Inflammatory macrophage treated with lipopolysaccharide for 1 hour (primary cell): ENCODE measurements around the gene FBN1.

ENCODE experiments used
- DNase-seq, 2 donors: peaks; one replicate each; pipeline ENCODE4 v3.0.0-alpha.2; 2020 to 2022

The FBN1 gene

DNA sequence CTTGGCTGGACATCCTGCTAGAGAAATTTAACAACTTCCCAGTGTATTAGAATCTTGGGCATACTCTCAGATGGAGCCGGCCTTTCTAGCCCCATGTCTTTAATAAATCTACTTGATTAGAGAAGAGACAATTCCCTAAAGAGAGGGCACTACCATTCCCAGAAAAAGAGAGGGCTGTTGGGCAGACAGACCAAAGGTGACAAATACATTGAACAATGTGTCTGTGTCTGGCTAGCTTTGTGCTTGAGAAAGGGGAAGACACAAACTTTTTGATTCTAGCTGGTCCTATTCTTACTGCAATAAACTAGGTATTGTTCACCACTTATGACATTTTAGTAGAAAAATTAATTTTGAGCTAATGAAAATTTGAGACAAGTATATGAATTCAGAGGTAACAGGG is 256.6 kb downstream of the FBN1 start:
- DNase-seq = no peak

DNA sequence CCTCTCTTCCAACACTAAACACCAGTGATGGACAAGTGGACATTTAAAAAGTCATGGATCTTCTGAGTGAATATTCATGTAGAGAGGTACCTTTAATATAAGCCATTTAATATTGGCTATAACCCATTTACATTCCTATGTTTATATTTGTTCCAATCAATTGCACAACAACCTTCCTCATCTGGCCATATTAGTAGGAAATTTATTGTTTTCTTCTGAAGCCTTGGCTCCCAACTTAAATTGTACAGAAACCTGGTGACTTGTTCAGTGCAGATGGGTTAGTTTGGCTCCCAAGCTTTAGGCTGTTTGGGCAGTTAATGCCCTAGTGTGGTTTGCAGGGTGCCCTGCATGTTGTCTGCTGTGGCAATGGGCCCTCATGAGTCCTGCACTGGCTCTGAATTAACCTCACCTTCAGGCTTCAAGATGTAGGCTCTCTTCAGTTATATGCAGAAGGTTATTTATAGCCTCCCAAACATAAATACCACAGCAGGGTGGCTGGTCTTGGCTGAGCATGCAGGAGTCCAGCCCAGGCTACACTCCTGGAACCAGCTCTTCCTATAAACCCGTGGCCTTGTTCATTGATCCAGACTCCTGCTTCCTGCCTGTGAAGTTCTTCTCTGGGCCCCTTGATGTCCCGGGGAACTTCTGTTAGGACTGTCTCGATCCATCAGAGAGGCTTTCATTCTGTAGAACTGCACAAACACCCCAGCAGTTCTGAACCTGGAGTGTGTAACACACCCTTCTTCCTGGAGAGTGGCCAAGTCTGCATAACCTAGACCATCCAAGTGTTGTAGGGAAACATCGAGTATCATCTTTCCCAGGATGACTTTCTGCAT is 257.3 kb downstream of the FBN1 start:
- DNase-seq = no peak

DNA sequence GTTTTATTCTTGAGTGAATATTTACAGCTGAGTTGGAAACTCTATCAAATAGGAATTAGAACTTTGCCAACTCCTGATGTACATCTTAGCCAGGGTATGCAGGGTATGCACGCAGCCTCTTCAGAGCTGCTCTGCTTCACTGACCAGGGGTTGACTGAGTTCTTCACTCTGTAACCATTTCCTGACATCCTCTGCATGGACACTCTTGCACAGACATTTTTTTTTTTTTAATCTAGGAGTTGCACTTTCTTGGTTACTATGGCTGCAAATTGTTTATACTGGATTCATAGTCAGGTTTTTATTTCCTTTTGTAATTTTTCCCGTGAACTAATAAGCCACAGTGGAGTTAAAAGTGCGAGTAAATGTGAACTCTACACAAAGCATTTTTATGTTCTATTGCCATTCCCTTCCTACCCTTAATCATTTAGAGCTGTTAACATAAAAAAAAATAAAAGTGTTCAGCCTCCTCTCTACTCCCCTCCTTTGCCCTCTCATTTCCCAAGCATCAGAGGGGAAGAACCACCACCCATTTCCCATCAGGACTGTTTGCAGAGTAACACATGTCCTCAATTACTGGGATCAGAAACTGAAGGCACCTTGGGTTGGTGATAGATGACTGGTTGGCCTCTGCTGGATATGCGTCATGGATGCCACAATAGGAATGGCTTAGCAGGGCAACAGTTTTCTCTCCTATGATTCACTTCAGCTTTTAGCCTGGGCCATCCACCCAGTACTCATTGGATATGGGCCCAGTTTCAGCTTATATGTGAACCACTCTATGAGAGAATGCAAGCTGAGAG is 260.3 kb downstream of the FBN1 start:
- DNase-seq = no peak

DNA sequence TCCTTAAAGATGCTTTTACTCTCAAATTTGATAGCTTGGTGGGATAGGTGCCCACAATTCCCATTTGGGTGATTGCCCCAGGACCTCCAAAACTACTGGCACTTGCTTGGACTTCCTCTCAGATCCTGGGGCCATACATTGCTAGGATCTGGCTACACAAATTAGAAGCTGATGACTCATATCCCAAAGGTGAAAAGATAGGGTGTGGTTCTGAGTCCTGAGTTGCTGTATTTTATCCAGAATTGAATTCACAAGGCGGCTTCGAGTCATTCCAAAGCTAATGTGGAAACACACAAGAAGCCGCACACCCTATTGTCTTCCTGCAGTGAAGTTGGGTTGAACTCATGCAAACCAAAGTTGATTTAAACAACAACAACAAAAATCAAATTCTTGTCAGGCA is 260.9 kb downstream of the FBN1 start:
- no peak for DNase-seq

DNA sequence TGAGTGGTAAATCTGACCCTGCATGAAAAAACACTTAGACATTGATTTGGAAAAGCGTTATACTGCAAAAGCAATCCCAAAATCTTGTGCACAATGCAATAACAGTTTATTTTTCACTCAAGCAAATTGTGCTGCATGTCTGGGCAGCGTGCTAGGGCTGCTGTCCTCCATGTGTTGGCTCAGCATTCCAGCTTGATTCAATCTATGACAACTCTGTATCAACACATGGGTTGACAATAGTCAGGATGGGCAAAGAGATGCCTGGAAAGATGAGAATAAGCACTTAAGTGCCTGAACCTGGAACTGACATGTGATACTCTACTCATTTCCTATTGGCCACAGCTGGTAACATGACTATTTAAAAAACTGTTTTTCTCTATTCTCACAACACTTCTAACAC is 262.5 kb downstream of the FBN1 start:
- DNase-seq = no peak

DNA sequence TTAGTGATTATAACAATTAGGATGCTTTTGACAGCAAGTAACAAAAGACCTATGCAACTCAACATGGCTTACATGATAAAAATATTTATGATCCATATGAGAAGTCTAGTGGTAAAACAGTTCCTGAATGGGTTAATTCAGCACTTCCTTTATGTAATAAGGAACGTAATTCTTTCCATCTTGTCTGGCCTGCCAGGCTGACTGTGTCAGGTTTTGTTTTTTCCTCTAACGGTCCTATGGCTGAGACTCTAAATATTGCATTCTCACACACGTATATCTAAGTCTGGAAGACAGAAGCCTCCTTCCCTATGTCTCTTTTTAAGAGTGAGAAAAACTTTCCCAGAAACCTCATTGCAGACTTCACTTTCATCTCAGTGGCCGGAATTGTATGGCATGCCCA is 263.6 kb downstream of the FBN1 start:
- DNase-seq = no peak

DNA sequence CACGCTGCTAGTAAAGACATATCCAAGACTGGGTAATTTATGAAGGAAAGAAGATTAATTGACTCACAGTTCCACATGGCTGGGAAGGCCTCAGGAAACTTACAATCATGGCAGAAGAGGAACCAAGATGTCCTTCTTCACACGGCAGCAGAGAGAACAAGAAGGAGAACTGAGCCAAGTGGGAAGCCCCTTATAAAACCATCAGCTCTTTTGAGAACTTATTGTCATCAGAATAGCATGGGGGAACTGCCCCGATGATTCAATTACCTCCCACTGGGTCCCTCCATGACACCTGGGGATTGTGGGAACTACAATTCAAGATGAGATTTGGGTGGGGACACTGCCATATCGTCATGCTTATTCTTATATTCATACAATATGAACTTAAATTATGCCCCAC is 265.3 kb downstream of the FBN1 start:
- peak in 1 of 2 donors; percentile 13 for DNase-seq

DNA sequence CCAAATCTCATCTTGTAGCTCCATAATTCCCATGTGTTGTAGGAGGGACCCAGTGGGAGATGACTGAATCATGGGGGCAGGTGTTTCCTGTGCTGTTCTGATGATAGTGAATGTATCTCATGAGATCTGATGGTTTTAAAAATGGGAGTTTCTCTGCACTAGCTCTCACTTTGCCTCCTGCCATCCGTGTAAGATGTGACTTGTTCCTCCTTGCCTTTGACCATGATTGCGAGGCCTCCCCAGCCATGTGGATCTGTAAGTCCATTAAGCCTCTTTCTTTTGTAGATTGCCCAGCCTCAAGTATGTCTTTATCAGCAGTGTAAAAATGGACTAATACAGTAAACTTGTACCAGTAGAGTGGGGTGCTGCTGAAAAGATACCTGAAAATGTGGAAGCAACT is 269.7 kb downstream of the FBN1 start:
- DNase-seq = no peak

DNA sequence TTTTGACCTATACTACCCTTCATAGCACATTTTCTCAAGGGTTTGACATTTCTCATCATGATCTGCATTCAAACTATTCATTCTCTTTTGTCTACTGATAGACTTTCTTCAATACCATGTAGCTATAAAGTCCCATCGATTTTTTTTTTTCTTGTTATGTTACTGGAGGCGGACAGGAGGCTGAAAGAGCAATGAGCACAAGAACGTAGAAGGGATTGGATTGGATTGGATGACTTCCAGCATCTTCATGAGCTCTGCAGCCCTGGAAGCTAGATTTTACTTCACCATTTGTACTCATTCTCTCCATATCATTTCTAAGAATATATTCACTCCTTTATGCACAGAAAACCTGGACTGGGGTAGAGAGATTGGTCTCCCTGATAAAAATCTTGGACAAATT is 271.0 kb downstream of the FBN1 start:
- DNase-seq = no peak

DNA sequence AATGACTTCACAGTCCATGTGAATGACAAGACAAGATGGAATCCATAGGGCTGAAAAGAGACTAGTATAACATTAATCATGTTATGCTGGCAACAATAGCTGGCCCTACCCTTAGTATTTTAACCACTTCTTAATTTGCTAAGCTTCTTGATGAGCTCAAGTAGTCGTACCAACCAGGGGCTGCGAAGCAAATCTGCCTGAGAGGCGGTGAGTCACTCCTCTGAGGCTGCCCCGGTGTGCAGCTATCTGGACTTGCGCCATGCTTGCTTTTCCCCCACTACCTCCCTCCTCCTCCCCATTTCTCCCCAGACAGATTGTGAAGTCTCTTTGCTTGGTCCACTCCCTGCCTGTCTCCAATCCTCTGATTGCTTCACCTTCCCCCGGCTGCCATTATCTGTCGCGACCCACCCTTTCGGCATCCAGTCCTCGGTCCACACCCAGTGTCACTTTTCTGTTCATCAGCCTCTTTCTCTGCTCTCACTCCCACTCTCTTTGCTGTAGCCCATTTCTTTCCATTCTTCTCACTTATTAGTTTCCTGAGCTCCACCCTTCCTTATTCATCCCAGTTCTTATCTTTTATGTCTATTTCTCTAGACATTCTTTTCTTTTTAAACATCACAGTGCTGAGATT is 271.6 kb downstream of the FBN1 start:
- no peak for DNase-seq

DNA sequence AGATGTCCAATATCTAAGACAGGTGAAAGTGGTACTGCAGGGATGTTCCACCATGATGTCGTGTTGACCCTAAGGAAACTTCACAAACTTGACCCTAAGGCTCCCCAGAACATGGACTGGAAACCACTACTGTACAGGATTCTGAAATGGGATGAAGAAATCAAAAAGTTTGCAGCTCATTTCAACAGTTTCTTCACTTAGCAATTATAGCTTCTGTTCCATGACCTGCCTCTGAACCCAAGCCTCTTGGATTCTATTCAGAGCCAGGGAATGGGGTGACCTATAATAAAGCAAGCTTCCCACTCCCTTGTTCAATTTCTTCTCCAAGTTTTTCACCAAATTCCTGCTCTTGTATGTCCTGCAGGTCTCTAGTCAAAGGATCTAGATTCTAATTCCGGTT is 273.5 kb downstream of the FBN1 start:
- DNase-seq = no peak

DNA sequence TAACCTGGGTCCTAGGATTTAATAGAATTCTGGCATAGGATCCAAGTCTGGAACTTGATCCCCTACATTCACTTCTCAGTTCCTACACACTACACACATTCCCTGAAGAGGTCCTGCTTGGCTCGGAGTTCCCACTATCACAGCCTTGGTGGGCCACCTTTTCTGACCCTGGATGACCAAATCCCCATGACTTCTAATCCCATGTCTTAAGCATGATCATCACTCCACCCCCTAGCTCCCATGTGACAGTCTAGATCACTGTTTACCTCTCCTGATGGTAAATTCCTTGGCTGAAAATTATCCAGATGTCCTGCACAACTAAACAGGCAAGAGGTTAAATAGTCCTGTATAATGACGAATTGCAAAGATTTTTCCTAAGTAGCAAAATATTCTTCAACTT is 274.0 kb downstream of the FBN1 start:
- DNase-seq = no peak

DNA sequence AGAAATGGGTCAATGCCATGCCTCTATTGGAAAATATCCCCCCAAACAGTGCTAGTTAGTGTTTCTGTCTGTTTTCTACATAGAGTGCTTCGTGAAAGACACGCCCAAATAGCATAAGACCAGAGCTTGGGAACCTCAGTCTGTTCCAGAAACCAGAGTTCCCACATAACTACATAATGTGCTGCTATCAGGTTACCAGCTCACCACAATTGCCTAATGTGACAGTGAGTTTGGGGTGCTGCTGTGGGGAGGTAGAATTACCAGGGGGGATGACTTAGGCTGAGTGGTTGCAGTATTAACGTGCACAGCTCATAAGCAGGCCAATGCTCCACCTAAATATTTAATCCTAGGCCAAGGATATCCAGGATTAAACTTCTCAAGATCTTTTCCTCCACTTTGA is 275.0 kb downstream of the FBN1 start:
- DNase-seq = no peak

DNA sequence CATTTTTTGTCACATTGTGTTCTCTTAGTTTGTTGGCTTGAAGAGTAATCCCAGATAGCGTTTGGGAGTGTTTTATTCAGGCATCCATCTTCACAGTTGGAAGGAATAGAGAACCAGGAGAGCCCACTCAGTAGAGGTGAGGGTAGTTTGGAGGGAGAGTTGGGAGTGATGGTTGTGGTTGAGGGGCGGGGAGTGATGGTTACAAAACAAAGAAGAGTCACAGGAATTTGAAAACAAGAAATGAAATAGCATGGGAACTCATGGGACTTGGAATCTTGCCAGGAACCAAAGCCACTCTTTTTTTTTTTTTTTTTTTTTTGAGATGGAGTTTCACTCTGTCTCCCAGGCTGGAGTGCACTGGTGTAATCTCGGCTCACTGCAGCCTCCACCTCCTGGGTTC is 278.0 kb downstream of the FBN1 start:
- DNase-seq = no peak

DNA sequence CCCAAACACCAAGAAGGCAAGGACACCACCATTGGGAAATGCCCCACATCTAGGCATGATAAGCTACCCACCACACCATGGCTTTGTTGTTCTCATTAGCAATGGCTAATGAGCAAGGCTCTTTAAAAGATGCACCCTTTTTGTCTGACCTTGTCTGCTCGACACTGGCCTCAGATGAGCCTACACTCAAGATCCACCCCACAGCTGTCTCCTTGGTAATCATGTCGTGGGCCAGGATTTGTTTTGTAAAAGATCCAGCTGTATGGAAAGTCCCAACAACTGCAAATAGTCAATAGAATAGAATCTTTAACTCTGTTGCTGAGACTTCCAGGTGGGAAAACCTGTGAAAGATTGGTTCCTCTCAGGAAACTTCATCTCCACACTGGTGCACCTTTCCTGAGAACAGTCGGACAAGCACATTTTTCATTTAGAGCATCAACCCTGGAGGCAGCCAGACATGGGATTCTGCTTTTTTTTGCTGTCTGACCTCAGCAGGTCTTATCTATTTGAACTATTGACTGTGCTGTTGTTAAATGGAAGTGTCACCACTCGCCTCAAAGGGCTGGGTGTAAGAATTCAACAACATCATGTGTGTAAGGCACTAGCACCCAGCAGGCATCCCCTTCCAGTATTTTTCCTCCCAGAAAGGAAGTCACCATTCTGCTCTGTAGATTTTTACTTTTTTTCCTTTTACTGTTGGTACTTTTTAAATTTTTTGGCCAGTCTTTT is 278.8 kb downstream of the FBN1 start:
- no peak for DNase-seq

DNA sequence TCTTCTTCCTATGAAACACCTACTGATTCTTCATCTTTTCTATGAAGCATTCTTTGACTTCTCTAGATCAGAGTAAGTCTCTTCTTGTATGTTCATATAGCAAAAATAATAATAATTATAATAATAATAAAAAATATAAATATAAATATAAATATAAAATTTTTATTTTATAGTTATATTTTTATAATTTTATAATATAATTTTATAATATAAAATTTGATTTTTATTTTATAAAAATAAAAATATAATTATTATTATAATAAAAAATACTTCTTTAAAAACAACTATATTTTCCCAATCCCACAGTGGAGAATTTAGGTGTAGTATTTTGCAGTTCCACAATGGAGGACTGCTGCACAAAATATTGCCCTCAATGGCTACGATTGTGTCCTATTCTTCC is 279.9 kb downstream of the FBN1 start:
- no peak for DNase-seq

DNA sequence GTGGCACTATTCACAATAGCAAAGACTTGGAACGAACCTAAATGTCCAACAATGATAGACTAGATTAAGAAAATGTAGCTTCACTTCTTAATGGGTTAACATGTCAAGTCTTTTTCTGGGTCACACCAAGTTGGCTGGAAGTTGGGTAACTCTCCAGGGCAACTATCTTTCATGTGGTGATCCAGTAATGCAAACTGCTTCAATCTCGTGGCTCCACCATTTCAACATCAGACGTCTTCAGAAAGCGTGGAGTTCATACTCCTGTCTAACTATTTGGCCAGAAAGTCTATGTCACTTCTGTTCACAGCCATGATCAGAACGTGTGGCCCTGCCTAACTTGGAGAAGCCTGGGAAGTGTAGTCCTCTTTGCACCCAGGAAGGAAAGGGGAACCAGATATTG is 282.0 kb downstream of the FBN1 start:
- DNase-seq = no peak

DNA sequence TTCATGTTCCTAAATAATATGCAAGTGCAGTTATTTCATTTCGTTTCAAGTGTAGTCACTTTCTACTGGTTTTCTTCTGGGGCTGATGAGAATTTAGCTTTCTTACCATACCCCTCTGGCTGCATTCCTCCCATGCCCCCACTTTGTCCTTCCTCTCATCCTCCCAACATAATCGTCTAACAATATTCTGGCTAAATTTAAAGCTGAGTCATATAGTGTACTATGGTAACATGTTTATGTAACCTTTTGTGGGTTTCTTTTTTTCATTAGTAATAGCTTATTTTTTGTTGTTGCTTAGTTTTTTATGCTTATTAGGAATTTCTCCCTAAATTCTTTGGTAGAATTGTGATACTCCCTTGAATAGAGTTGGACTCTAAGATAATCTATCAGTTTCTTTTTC is 283.8 kb downstream of the FBN1 start:
- no peak for DNase-seq

DNA sequence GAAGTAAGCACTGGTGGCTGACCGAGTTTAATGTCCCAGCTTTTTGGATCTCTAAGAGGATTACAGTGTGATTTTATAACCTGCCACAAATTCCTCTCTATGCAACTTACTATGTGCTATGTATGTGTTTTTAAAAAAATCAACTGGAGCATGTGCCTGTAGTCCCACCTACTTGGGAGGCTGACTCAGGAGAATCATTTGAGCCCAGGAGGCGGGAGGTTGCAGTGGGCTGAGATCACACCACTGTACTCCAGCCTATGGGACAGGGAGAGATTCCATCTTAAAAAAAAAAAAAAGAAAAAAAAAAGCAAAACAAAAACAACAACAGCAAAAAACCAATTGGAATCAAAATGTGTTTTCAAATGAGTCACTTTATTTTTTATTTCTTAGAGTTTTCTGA is 284.7 kb downstream of the FBN1 start:
- peak in 1 of 2 donors; percentile 7 for DNase-seq
